GM21447 (cell line): Measurements from ENCODE around the gene CEACAM1.
"Not testable (repeated sequence)": the region's sequence is repeated elsewhere in the genome, so short reads cannot be mapped to it uniquely, and the experiment has no call there.

Experiments used
- ATAC-seq: cut with Tn5 transposase; IDR thresholded peaks from one replicate; pipeline ENCODE4 v1.9.1; 2021; ENCODE audit not compliant: unreplicated experiment

The CEACAM1 gene

GRCh38 chr19:42528354-42529247, at the start of gene CEACAM1:
TSS of gene CEACAM1 (minus strand) at chr19:42528481. CDS start at chr19:42528374, 107 bp downstream.
- ATAC-seq, result peak; percentile 73

GRCh38 chr19:42577016-42577415, 48.7 kb upstream of the CEACAM1 start:
- no peak for ATAC-seq

GRCh38 chr19:42576241-42576640, 48.0 kb upstream of the CEACAM1 start:
- no peak for ATAC-seq

GRCh38 chr19:42573642-42574041, 45.4 kb upstream of the CEACAM1 start:
- ATAC-seq, result no peak

GRCh38 chr19:42571116-42571515, 42.8 kb upstream of the CEACAM1 start:
- no peak for ATAC-seq

- ATAC-seq, result no peak
These were observed 40.9 kb upstream of the CEACAM1 start for GRCh38 chr19:42569193-42569592.

GRCh38 chr19:42568006-42568405, 39.7 kb upstream of the CEACAM1 start:
- ATAC-seq, result no peak

- no peak for ATAC-seq
These were observed 39.3 kb upstream of the CEACAM1 start for GRCh38 chr19:42567567-42567966.

- no peak for ATAC-seq
These were observed 35.3 kb upstream of the CEACAM1 start for GRCh38 chr19:42563352-42564210.

GRCh38 chr19:42561512-42561911, 33.2 kb upstream of the CEACAM1 start:
- ATAC-seq, result no peak

- no peak for ATAC-seq
These were observed 32.5 kb upstream of the CEACAM1 start for GRCh38 chr19:42560731-42561130.

- no peak for ATAC-seq
These were observed 30.3 kb upstream of the CEACAM1 start for GRCh38 chr19:42558450-42559150.

GRCh38 chr19:42557386-42557871, 29.1 kb upstream of the CEACAM1 start:
- not testable (repeated sequence) for ATAC-seq

- ATAC-seq, result no peak
These were observed 27.5 kb upstream of the CEACAM1 start for GRCh38 chr19:42555801-42556200.

GRCh38 chr19:42555317-42555716, 27.0 kb upstream of the CEACAM1 start:
- no peak for ATAC-seq

GRCh38 chr19:42554046-42554575, 25.8 kb upstream of the CEACAM1 start:
- no peak for ATAC-seq

- ATAC-seq, result no peak
These were observed 25.2 kb upstream of the CEACAM1 start for GRCh38 chr19:42553292-42554045.

- ATAC-seq, result no peak
These were observed 24.1 kb upstream of the CEACAM1 start for GRCh38 chr19:42552086-42553065.

- not testable (repeated sequence) for ATAC-seq
These were observed 22.2 kb upstream of the CEACAM1 start for GRCh38 chr19:42550521-42550920.
